ENCODE results near the gene AUH.
A peak's percentile ranks its signal among the peaks of the same experiment; 100 is the strongest.

Gene AUH

GRCh38 chr9:91275655-91276054 lies 86.1 kb downstream of the AUH start:
- TF ChIP-seq POLR2A (IDR thresholded peaks at IDR 0.05; ENCODE audit: low read length) (no peak), GATA1 (IDR thresholded peaks at IDR 0.05; ENCODE audit: low read depth, low read length) (no peak)
- peak in 1 of 2 experiments; percentile 27 for DNase-seq

- TF ChIP-seq GATA1 (IDR thresholded peaks at IDR 0.05; ENCODE audit: low read depth, low read length) (no peak), POLR2A (IDR thresholded peaks at IDR 0.05; ENCODE audit: low read length) (no peak)
- peak in 1 of 2 experiments; percentile 25 for DNase-seq
Measured at GRCh38 chr9:91274949-91275492, 86.7 kb downstream of the AUH start.

GRCh38 chr9:91273853-91274552 lies 87.7 kb downstream of the AUH start:
- no peak for TF ChIP-seq POLR2A (IDR thresholded peaks at IDR 0.05; ENCODE audit: low read length)
- TF ChIP-seq GATA1 (IDR thresholded peaks at IDR 0.05; ENCODE audit: low read depth, low read length): no peak
- DNase-seq: peak; percentile 28 to 82

GRCh38 chr9:91271156-91271555 lies 90.6 kb downstream of the AUH start:
- DNase-seq: no peak
- TF ChIP-seq GATA1 (IDR thresholded peaks at IDR 0.05; ENCODE audit: low read depth, low read length): no peak
- no peak for TF ChIP-seq POLR2A (IDR thresholded peaks at IDR 0.05; ENCODE audit: low read length)

GRCh38 chr9:91269907-91270491 lies 91.7 kb downstream of the AUH start:
- no peak for DNase-seq
- TF ChIP-seq GATA1 (IDR thresholded peaks at IDR 0.05; ENCODE audit: low read depth, low read length) (no peak), POLR2A (IDR thresholded peaks at IDR 0.05; ENCODE audit: low read length) (no peak)

GRCh38 chr9:91266448-91266847 lies 95.3 kb downstream of the AUH start:
- no peak for DNase-seq
- TF ChIP-seq POLR2A (IDR thresholded peaks at IDR 0.05; ENCODE audit: low read length) (no peak), GATA1 (IDR thresholded peaks at IDR 0.05; ENCODE audit: low read depth, low read length) (no peak)

- TF ChIP-seq GATA1 (IDR thresholded peaks at IDR 0.05; ENCODE audit: low read depth, low read length) (no peak), POLR2A (IDR thresholded peaks at IDR 0.05; ENCODE audit: low read length) (no peak)
- DNase-seq: no peak
Measured at GRCh38 chr9:91265514-91265913, 96.2 kb downstream of the AUH start.

- TF ChIP-seq POLR2A (IDR thresholded peaks at IDR 0.05; ENCODE audit: low read length) (no peak), GATA1 (IDR thresholded peaks at IDR 0.05; ENCODE audit: low read depth, low read length) (no peak)
- no peak for DNase-seq
Measured at GRCh38 chr9:91261417-91261816, 100.3 kb downstream of the AUH start.

- no peak for TF ChIP-seq POLR2A (IDR thresholded peaks at IDR 0.05; ENCODE audit: low read length)
- no peak for TF ChIP-seq GATA1 (IDR thresholded peaks at IDR 0.05; ENCODE audit: low read depth, low read length)
- DNase-seq: no peak
Measured at GRCh38 chr9:91259162-91259561, 102.6 kb downstream of the AUH start.

GRCh38 chr9:91258451-91258850 lies 103.3 kb downstream of the AUH start:
- TF ChIP-seq POLR2A (IDR thresholded peaks at IDR 0.05; ENCODE audit: low read length) (no peak), GATA1 (IDR thresholded peaks at IDR 0.05; ENCODE audit: low read depth, low read length) (no peak)
- no peak for DNase-seq

- TF ChIP-seq GATA1 (IDR thresholded peaks at IDR 0.05; ENCODE audit: low read depth, low read length) (no peak), POLR2A (IDR thresholded peaks at IDR 0.05; ENCODE audit: low read length) (no peak)
- no peak for DNase-seq
Measured at GRCh38 chr9:91256235-91256634, 105.5 kb downstream of the AUH start.

GRCh38 chr9:91255327-91255726 lies 106.4 kb downstream of the AUH start:
- TF ChIP-seq POLR2A (IDR thresholded peaks at IDR 0.05; ENCODE audit: low read length) (no peak), GATA1 (IDR thresholded peaks at IDR 0.05; ENCODE audit: low read depth, low read length) (no peak)
- no peak for DNase-seq

GRCh38 chr9:91253488-91253887 lies 108.2 kb downstream of the AUH start:
- DNase-seq: peak; percentile 30 to 43
- TF ChIP-seq GATA1 (IDR thresholded peaks at IDR 0.05; ENCODE audit: low read depth, low read length): no peak
- TF ChIP-seq POLR2A (IDR thresholded peaks at IDR 0.05; ENCODE audit: low read length): no peak

GRCh38 chr9:91248707-91249106 lies 113.0 kb downstream of the AUH start:
- TF ChIP-seq POLR2A (IDR thresholded peaks at IDR 0.05; ENCODE audit: low read length): no peak
- no peak for TF ChIP-seq GATA1 (IDR thresholded peaks at IDR 0.05; ENCODE audit: low read depth, low read length)
- no peak for DNase-seq

GRCh38 chr9:91247278-91247677 lies 114.4 kb downstream of the AUH start:
- no peak for DNase-seq
- TF ChIP-seq POLR2A (IDR thresholded peaks at IDR 0.05; ENCODE audit: low read length): no peak
- no peak for TF ChIP-seq GATA1 (IDR thresholded peaks at IDR 0.05; ENCODE audit: low read depth, low read length)
